ENCODE data around the gene UNC13A.
A peak's percentile ranks its signal among the peaks of the same experiment; 100 is the strongest.

UNC13A gene

DNA sequence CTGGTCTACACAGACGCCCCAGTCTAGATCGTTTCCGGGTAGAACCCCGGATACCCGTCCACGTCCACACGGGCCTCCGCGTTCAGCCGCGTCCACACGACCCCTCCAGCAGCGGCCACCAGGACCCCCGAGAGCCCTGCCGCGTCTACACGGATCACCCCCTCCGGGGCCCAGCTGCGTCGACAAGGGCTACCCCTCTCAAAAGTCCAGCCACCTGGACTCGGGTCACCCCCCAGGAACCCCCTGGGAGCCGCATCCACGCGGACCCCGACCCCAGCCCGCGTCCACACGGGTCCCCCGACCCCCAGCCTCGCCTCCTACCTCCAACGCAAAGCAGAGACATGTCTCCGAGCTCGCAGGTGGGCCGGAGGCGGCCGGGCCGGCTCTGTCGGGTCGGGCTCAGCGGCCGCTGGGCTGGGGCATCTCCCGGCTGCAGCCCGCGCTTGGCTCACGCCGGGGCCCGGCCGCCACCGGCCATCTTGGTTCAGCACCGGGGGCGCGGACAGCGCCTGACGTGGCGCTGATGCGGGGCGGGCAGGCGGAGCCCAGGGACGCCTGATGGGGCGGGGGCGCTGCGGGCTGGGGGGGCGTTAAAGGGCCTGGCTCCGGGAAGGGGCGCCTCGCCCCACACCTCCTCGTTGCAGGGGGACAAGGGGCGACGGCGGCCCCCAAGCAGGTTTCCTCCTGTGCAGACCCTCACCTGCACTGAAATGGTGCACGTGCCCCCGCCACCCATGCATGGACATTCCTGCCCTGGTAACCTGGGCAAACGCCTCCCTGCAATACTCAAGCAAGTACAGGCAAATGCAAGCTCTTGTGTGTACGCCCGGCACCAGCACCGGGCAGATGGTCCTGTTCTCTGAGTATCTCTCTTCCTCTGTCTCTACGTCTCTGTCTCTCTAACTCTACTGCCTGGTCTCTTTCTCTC is at the start of gene UNC13A:
UNC13A (minus strand) TSS at position 498 of the 928 bp plus-strand sequence; CDS start at position 343, 155 bp downstream.
- no peak for DNase-seq (ENCODE audit: low spot score)

DNA sequence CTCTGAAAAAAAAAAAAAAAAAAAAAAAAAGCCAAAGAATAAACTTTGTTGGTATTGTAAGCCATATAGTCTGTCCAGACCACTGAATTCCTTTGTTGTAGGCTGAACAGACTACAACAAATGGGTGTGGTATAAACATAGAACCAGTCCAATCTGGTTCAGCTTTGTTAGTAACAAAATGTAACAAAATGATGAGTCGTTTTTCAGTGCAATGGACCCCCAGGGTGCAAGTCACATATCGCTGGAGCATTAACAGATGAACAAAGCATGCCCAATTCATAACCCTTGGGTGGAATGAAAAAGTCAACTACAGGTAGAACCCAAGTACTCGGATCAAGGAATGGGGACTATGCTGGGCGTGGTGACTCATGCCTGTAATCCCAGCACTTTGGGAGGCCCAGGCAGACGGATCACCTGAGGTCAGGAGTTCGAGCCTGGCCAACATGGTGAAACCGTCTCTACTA is 49.6 kb upstream of the UNC13A start:
- DNase-seq (ENCODE audit: low spot score) = no peak

- DNase-seq (ENCODE audit: low spot score) = no peak
Observed at GRCh38 chr19:17735410-17735809, 47.3 kb upstream of the UNC13A start.

GRCh38 chr19:17734146-17734545 is 46.0 kb upstream of the UNC13A start:
- no peak for DNase-seq (ENCODE audit: low spot score)

GRCh38 chr19:17733127-17733526 is 45.0 kb upstream of the UNC13A start:
- no peak for DNase-seq (ENCODE audit: low spot score)

- DNase-seq (ENCODE audit: low spot score) = no peak
Observed at GRCh38 chr19:17727843-17728242, 39.7 kb upstream of the UNC13A start.

DNA sequence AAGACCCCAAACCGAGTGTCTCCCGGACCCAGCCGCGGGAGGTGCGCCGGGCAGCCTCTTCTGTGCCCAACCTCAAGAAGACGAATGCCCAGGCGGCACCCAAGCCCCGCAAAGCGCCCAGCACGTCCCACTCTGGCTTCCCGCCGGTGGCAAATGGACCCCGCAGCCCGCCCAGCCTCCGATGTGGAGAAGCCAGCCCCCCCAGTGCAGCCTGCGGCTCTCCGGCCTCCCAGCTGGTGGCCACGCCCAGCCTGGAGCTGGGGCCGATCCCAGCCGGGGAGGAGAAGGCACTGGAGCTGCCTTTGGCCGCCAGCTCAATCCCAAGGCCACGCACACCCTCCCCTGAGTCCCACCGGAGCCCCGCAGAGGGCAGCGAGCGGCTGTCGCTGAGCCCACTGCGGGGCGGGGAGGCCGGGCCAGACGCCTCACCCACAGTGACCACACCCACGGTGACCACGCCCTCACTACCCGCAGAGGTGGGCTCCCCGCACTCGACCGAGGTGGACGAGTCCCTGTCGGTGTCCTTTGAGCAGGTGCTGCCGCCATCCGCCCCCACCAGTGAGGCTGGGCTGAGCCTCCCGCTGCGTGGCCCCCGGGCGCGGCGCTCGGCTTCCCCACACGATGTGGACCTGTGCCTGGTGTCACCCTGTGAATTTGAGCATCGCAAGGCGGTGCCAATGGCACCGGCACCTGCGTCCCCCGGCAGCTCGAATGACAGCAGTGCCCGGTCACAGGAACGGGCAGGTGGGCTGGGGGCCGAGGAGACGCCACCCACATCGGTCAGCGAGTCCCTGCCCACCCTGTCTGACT is 39.0 kb upstream of the UNC13A start:
- DNase-seq (ENCODE audit: low spot score) = no peak

DNA sequence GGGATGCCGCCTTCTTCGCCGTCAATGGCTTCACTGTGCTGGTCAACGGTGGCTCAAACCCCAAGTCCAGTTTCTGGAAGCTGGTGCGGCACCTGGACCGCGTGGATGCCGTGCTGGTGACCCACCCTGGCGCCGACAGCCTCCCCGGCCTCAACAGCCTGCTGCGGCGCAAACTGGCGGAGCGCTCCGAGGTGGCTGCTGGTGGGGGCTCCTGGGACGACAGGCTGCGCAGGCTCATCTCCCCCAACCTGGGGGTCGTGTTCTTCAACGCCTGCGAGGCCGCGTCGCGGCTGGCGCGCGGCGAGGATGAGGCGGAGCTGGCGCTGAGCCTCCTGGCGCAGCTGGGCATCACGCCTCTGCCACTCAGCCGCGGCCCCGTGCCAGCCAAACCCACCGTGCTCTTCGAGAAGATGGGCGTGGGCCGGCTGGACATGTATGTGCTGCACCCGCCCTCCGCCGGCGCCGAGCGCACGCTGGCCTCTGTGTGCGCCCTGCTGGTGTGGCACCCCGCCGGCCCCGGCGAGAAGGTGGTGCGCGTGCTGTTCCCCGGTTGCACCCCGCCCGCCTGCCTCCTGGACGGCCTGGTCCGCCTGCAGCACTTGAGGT is 38.1 kb upstream of the UNC13A start:
- no peak for DNase-seq (ENCODE audit: low spot score)

DNA sequence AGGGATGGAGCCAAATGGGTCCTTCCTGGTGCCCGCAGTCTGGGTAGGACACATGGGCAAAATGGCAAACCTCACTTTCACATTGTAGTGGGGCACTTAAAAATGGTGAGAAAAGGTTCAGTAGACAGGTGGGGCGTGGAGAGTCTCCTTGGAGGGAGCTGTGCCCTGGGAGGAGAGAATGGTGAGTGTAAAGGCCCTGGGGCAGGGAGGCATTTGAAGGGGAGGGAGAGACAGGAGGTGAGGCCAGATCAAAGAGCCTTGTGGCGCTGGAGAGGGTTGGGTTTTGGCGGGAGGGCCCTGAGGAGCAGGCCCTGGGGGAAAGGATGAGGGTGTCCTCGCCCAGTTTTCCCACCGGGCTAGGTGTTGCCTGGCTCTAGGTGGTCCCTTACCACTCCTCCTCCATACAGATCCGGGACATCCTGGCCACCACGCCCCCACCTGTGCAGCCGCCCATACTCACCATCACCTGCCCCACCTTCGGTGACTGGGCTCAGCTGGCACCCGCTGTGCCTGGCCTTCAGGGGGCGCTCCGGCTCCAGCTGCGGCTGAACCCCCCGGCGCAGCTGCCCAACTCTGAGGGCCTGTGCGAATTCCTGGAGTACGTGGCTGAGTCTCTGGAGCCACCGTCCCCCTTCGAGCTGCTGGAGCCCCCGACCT is 37.4 kb upstream of the UNC13A start:
- DNase-seq (ENCODE audit: low spot score) = no peak

- no peak for DNase-seq (ENCODE audit: low spot score)
Observed at GRCh38 chr19:17724655-17725054, 36.5 kb upstream of the UNC13A start.

DNA sequence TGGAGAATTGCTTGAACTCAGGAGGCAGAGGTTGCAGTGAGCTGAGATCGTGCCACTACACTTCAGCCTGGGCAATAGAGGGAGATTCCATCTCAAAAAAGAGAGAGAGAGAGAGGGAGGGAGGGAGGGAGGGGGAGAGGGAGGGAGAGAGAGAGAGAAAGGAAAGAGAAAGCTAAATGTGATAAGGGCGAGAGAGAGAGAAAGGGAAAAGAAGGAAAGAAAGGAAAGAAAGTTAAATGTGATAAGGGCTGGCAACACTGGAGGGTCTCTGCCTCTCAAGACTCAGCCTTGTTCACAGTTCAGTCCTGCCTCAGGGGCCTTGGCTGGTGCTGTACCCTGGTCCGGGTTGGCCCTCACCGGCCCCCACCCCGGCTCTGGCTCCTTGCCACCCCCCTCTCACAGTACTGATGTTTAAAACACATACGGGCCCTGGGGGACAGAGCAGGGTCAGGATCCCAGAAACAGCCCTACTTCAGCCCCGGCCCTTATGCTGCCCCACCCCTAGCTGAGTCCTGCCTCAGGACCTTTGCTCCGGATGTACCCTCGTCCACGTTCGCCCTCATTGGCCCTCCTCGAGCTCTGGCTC is 34.6 kb upstream of the UNC13A start:
- no peak for DNase-seq (ENCODE audit: low spot score)

- no peak for DNase-seq (ENCODE audit: low spot score)
Observed at GRCh38 chr19:17721821-17722220, 33.7 kb upstream of the UNC13A start.

DNA sequence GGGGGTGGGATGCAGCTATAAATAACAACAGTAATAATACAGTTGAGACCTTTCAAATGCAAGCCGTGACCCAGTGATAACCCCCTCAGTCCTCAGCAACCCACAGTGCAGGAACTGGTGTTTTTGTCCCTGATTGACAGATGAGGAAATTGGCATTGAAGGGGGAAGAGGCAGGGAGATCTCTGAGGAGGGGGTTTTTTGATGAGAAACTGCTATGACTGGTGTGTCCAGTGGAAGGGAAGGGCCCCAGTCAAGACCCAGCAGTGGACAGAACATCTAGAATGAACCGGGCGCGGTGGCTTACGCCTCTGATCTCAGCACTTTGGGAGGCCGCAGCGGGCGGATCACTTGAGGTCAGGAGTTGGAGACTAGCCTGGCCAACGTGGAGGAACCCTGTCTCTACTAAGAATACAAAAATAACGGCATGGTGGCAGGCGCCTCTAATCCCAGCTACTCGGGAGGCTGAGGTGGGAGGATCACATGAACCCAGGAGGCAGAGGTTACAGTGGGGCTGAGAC is 33.0 kb upstream of the UNC13A start:
- no peak for DNase-seq (ENCODE audit: low spot score)

DNA sequence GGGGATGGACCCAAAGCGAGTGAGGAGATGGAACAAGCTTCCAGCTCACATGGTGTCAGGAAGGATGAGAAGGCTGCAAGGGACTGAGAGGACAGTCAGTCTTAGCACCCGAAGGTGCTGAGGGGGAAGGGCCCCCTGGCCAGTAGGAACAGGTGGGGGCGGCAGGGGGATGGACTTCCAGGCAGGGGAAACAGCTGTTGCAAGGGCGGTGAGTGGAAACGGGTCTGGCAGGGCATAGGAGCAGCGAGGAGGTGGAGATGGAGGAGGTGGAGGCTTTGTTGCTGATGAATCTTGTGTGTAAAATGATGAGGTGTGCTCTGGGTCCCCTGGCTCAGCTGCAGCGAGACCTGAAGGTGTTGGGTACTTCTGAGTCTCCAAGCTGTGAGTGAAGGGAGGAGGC is 32.3 kb upstream of the UNC13A start:
- no peak for DNase-seq (ENCODE audit: low spot score)

GRCh38 chr19:17719730-17720400 is 31.7 kb upstream of the UNC13A start:
- DNase-seq (ENCODE audit: low spot score) = no peak

- DNase-seq (ENCODE audit: low spot score) = peak; percentile 51
Observed at GRCh38 chr19:17718947-17719711, 31.0 kb upstream of the UNC13A start, which contains the start of gene MAP1S. MAP1S (plus strand) TSS chr19:17719480; CDS start chr19:17719503, 23 bp downstream.

DNA sequence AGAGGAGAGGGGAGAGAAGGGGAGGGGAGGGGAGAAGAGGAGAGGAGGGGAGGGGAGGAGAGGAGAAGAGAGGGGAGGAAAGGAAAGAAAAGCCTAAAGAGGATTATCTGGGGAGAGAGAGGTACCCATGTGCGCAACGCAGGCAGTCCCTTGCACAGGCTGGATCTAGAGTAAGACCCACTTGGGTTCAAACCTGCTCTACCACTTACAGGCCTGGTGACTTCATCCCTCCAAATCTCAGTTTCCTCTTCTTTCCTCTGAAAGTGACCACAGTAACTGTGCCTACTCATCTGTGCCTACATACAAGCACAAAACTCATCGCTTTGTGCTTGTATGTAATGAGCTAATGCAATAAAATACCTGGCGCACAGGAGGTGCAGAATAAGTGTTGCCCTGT is 30.4 kb upstream of the UNC13A start:
- no peak for DNase-seq (ENCODE audit: low spot score)

DNA sequence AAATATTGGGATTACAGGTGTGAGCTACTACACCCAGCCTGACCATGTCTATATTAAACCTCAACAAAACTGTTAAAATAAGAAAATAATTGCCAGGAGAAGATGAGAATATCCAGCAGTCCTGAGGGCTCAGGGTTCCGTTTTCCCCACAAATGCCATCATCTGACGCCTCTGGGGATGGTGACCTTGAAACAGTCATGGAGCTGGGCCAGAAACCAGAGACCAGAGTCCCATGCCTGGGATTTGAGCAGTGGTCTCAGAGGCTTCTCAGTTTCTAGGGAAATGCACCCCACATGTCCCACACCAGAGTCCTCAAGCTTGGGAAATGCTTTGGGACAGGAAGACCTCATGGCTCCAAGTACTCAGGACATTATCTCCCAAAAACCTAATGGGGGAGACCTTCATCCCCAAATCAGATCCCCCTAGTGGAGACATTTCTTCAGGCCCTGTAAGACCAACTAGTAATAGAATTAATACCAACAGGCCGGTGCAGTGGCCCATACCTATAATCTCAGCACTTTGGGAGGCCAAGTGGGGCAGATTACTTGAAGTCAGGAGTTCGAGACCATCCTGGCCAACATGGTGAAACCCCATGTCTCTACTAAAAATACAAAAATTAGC is 28.3 kb upstream of the UNC13A start:
- no peak for DNase-seq (ENCODE audit: low spot score)

DNA sequence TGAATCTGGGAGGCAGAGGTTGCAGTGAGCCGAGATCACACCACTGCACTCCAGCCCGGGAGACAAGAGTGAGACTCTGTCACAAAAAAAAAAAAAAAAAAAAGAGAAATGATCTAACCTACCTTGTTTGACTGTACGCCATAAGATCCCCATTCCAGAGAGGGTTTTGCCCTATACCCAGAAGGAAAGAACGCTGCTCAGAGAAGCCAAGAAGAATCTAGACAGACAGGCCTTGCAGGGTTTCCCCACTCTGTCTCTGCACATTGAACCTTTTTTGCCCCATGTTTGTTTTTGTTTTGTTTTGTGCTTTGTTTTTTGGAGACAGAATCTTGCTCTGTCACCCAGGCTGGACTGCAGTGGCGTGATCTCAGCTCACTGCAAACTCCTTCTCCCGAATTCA is 23.7 kb upstream of the UNC13A start:
- DNase-seq (ENCODE audit: low spot score) = no peak

All from hematopoietic multipotent progenitor cell treated with erythropoietin and hydrocortisone succinate and interleukin-3 and kit ligand, for 15 days (in vitro differentiated cells).